Glutamatergic neuron (in vitro differentiated cells): ENCODE data around the gene PRIM2. TPM values are rescaled to one million over a fixed set of nuclear protein-coding genes. Genes with fewer than 3 reads are reported as not detected.
"Not testable (repeated sequence)": the region's sequence is repeated elsewhere in the genome, so short reads cannot be mapped to it uniquely, and the experiment has no call there.

ENCODE experiments used
- DNase-seq: peaks from one replicate; pipeline ENCODE4 v3.0.0; 2022
- H3K27ac Mint-ChIP-seq: one replicate; pipeline ENCODE4 v1.8.0; 2020; ENCODE audit warnings: mild to moderate bottlenecking, mixed read lengths, inconsistent platforms; ENCODE audit not compliant: unreplicated experiment
- H3K27me3 Mint-ChIP-seq: one replicate; pipeline ENCODE4 v1.8.0; 2020; ENCODE audit warnings: mild to moderate bottlenecking, moderate library complexity, mixed read lengths, inconsistent platforms; ENCODE audit not compliant: unreplicated experiment
- H3K36me3 Mint-ChIP-seq: one replicate; pipeline ENCODE4 v1.8.0; 2020; ENCODE audit warnings: mild to moderate bottlenecking, mixed read lengths, inconsistent platforms; ENCODE audit not compliant: unreplicated experiment
- H3K4me1 Mint-ChIP-seq: one replicate; pipeline ENCODE4 v1.8.0; 2020; ENCODE audit warnings: mild to moderate bottlenecking, low read depth, mixed read lengths, inconsistent platforms; ENCODE audit not compliant: unreplicated experiment
- H3K4me3 Mint-ChIP-seq: one replicate; pipeline ENCODE4 v1.8.0; 2020; ENCODE audit warnings: mild to moderate bottlenecking, mixed read lengths, inconsistent platforms; ENCODE audit not compliant: unreplicated experiment
- H3K9me3 Mint-ChIP-seq: one replicate; pipeline ENCODE4 v1.8.0; 2020; ENCODE audit warnings: mild to moderate bottlenecking, moderate library complexity, mixed read lengths, inconsistent platforms; ENCODE audit not compliant: unreplicated experiment
- total RNA-seq: library from RNA; stranded (reverse); fragmentation: NEBNext Ultra II Directional; extraction: Animal tissue kit (Norgen Biotek cat#: 25700); gene quantifications from one replicate; pipeline ENCODE4 v1.2.1, GENCODE V29; 2021; ENCODE audit not compliant: unreplicated experiment

The PRIM2 gene
- total RNA-seq, 1 donor from 2014 or later: 15.3 TPM

GRCh38 chr6:57362340-57362739, 44.9 kb downstream of the PRIM2 start:
- H3K36me3 Mint-ChIP-seq, H3K27me3 Mint-ChIP-seq, H3K4me3 Mint-ChIP-seq, H3K4me1 Mint-ChIP-seq, H3K9me3 Mint-ChIP-seq, DNase-seq, H3K27ac Mint-ChIP-seq: not testable (repeated sequence)

GRCh38 chr6:57365076-57365583, 47.7 kb downstream of the PRIM2 start:
- not testable (repeated sequence) for H3K4me1 Mint-ChIP-seq, H3K27me3 Mint-ChIP-seq, H3K9me3 Mint-ChIP-seq, H3K36me3 Mint-ChIP-seq, DNase-seq, H3K4me3 Mint-ChIP-seq, H3K27ac Mint-ChIP-seq

- H3K27ac Mint-ChIP-seq, H3K4me3 Mint-ChIP-seq, H3K4me1 Mint-ChIP-seq, H3K36me3 Mint-ChIP-seq, H3K9me3 Mint-ChIP-seq, H3K27me3 Mint-ChIP-seq, DNase-seq: not testable (repeated sequence)
Observed at GRCh38 chr6:57368965-57369731, 51.7 kb downstream of the PRIM2 start.

GRCh38 chr6:57371779-57372178, 54.3 kb downstream of the PRIM2 start:
- H3K4me3 Mint-ChIP-seq, DNase-seq, H3K36me3 Mint-ChIP-seq, H3K27ac Mint-ChIP-seq, H3K27me3 Mint-ChIP-seq, H3K9me3 Mint-ChIP-seq, H3K4me1 Mint-ChIP-seq: not testable (repeated sequence)

- not testable (repeated sequence) for H3K4me1 Mint-ChIP-seq, H3K27me3 Mint-ChIP-seq, H3K27ac Mint-ChIP-seq, DNase-seq, H3K36me3 Mint-ChIP-seq, H3K9me3 Mint-ChIP-seq, H3K4me3 Mint-ChIP-seq
Observed at GRCh38 chr6:57374764-57375163, 57.3 kb downstream of the PRIM2 start.

- H3K27ac Mint-ChIP-seq, H3K27me3 Mint-ChIP-seq, H3K36me3 Mint-ChIP-seq, H3K4me1 Mint-ChIP-seq, DNase-seq, H3K4me3 Mint-ChIP-seq, H3K9me3 Mint-ChIP-seq: not testable (repeated sequence)
Observed at GRCh38 chr6:57376083-57376482, 58.7 kb downstream of the PRIM2 start.

GRCh38 chr6:57389038-57389592, 71.7 kb downstream of the PRIM2 start:
- not testable (repeated sequence) for H3K27ac Mint-ChIP-seq, H3K36me3 Mint-ChIP-seq, H3K4me1 Mint-ChIP-seq

GRCh38 chr6:57390818-57391217, 73.4 kb downstream of the PRIM2 start:
- H3K4me1 Mint-ChIP-seq, H3K4me3 Mint-ChIP-seq, H3K27me3 Mint-ChIP-seq, H3K36me3 Mint-ChIP-seq, H3K9me3 Mint-ChIP-seq, DNase-seq, H3K27ac Mint-ChIP-seq: not testable (repeated sequence)

More at GRCh38 chr6:57389038-57389592, 71.7 kb downstream of the PRIM2 start:
- H3K9me3 Mint-ChIP-seq, DNase-seq, H3K27me3 Mint-ChIP-seq, H3K4me3 Mint-ChIP-seq: not testable (repeated sequence)

GRCh38 chr6:57392047-57392446, 74.6 kb downstream of the PRIM2 start:
- not testable (repeated sequence) for H3K27ac Mint-ChIP-seq, H3K36me3 Mint-ChIP-seq, H3K27me3 Mint-ChIP-seq, DNase-seq, H3K9me3 Mint-ChIP-seq, H3K4me3 Mint-ChIP-seq, H3K4me1 Mint-ChIP-seq

- H3K27me3 Mint-ChIP-seq, H3K27ac Mint-ChIP-seq, H3K4me3 Mint-ChIP-seq, DNase-seq, H3K9me3 Mint-ChIP-seq, H3K36me3 Mint-ChIP-seq, H3K4me1 Mint-ChIP-seq: not testable (repeated sequence)
Observed at GRCh38 chr6:57419341-57419740, 101.9 kb downstream of the PRIM2 start.
